GM18517 (cell line): ENCODE measurements around the gene SLC9A8.
"Not testable (repeated sequence)": the region's sequence is repeated elsewhere in the genome, so short reads cannot be mapped to it uniquely, and the experiment has no call there.

Experiments
- ATAC-seq: cut with Tn5 transposase; IDR thresholded peaks from one replicate; pipeline ENCODE4 v1.9.1; 2021; ENCODE audit warnings: mild to moderate bottlenecking, moderate library complexity; ENCODE audit not compliant: unreplicated experiment

SLC9A8 gene

DNA sequence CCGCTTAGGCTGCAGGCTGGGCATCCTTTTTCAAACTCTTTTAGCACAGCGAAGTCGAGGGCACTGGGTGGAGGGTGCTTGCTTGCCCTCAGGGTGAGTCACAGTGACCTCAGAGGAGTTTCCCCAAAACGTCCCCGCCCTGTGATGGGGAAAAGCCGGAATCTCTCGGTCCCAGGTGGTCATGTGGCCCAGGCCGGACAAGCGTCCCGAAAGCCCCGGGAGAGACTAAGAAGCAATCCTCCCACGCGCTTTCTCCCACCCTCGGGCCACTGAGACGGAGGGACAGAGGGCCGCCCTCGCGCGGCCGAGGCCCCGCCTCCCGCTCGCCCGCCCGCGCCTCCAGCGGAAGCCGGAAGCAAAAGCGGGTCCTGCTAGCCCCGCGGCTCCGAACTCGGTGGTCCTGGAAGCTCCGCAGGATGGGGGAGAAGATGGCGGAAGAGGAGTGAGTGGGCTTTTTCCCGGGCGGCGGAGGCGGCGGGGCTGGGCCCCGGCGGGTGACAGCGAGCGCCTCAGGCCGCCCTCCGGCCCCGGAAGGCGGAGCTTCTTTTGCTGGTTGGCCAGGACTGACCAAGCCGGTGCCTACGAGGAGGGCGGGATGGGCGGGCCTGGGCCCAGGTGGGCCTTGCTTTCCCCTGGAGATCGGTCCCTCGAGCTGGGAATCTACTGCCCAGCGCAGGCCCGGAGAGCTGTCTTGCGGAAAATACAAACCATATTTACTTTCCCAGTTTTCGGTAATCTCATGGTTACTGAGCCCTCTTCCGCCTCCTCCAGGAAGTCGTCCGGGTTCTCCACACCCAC lies at the start of gene SLC9A8:
Gene SLC9A8 (plus strand): TSS at position 322 of the 798 bp plus-strand sequence. CDS start 95 bp downstream, at position 417.
- peak; percentile 76 for ATAC-seq

DNA sequence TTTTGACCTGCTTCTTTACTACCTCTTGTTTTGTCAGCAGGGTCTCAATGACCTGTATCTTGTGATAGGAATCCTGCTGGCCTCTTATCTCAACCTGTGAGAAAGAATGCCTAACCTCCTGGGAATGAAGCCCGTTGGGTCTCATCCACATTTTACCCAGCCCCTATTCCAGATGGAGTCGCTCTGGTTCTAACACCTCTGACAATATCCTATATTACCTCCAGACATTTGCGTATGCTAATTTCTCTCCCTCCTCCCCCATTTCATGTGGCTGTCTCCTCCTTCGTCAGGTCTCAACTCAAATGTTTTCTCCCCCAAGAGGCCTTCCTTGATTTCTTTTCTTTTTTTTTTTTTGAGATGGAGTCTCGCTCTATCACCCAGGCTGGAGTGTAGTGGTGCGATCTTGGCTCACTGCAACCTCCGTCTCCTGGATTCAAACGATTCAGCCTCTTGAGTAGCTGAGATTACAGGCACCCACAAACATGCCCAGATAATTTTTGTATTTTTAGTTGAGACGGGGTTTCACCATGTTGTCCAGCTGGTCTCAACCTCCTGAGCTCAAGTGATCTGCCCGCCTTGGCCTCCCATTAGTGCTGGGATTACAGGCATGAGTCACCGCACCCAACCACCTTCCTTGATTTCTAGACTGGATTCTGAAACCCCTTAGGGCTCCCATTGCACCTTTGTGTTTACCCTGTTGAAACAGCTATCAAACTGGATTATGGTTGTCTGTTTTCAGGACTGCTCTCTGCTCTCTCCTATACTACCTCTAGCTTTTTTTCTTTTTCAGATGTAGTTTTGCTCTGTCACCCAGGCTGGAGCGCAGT lies 49.5 kb upstream of the SLC9A8 start:
- no peak for ATAC-seq

DNA sequence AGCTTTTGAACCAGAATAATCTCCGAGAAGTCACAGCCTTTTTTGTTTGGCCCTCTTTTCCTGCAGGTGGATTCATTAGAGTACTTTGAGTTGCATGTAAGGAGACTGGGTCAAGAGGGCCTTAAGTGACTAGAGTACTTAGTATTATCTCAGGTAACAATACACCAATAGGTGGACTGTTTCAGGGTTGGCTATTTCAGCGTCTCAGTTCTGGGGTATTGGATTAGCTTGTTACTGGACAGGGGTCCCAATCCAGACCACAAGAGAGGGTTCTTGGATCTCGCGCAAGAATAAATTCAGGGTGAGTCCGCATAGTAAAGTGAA lies 47.3 kb upstream of the SLC9A8 start:
- no peak for ATAC-seq

DNA sequence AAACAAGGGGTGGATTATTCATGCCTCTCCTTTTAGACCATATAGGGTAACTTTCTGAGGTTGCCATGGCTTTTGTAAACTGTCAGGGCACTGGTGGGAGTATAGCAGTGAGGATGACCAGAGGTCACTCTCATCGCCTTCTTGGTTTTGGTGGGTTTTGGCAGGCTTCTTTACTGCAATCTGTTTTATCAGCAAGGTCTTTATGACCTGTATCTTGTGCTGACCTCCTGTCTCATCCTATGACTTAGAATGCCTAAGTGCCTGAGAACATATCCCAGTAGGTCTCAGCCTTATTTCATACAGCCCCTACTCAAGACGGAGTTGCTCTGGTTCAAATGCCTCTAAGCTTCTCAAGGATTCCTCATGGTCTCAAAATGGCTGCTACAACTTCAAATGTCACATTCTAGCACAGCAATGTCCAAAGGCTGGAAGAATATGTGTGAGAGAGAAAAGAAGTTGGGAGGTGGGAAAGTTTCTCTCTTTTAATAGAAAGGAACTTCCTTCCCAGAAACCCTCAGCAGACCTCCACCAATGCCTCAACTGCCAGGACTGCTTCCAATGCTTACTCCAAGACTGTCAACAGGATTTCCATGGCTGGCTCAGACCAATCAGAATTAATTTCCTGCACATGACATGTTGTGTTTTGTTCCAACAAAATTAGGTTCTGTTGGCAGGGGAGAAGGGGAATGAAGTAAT lies 46.6 kb upstream of the SLC9A8 start:
- no peak for ATAC-seq

- ATAC-seq = no peak
Measured at GRCh38 chr20:49766979-49767521, 45.6 kb upstream of the SLC9A8 start.

- ATAC-seq = no peak
Measured at GRCh38 chr20:49768204-49769047, 44.2 kb upstream of the SLC9A8 start.

DNA sequence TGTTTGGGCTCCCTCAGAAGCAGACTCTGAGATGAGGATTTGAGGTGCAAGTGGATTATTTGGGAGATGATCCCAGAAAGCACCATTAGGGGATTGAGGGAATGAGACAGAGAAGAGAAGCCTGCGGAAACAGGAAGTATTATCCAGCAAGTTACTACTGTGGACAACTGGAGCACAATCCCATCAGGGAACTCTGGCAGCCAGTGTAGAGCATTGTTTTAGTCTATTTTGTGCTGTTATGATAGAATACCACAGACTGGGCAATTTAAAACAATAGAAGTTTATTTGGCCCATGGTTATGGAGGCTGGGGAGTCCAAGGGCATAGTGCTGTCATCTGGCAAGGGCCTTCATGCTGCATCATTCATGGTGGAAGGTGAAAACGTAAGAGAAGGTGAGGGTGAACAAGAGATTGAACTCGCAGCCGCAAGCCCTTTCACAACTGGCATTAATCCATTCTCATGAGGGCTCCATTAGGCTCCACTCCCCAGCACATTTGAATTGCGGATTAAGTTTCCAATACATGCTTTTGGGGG lies 43.5 kb upstream of the SLC9A8 start:
- no peak for ATAC-seq

DNA sequence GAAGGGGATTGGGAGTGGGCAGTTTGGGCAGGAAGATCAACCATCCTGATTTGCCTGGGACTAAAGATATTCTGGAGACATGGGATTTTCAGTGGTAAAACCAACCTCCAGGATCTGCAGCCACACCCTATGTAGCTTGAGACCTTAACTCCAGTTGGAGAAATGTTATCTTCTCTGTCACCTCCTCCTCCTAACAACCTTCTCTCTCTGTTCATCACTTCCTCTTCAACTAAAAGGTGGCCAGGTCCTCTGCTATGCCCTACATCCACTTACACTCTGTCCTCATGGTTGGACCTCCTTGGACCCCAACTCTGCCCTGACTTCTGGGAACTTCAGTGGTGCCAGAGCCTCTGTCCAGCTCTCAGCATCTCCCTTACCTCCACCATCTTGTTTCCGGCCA lies 42.0 kb upstream of the SLC9A8 start:
- no peak for ATAC-seq

DNA sequence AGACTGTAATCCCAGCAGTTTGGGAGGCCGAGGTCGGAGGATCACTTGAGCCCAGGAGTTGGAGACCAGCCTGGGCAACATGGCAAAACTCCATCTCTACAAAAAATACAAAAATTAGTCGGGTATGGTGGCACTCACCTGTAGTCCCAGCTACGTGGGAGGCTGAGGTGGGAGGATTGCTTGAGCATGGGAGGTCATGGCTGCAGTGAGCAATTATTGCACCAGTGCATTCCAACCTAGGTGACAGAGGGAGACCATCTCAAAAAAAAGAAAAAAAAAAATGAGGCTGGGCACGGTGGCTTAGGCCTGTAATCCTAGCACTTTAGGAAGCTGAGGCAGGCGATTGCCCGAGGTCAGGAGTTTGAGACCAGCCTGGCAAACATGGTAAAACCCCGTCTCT lies 38.4 kb upstream of the SLC9A8 start:
- ATAC-seq = not testable (repeated sequence)

GRCh38 chr20:49775229-49775693 lies 37.4 kb upstream of the SLC9A8 start:
- ATAC-seq = no peak

DNA sequence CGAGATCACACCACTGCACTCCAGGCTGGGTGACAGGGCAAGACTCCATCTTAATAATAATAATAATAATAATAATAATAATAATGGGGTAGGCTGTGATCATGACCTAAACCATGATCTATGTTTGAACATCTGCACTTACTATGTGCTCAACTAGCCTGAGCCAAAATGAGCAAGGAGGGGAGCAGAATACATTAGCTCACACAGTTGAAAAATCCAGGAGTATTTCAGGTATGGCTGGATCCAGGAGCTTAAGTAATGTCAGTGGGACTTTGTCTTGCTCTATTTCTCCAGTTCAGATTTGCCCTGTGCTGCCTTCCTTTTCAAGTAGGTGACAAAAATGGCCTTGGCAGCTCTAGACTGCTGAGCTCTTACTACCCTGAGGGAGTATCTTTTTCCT lies 32.7 kb upstream of the SLC9A8 start:
- no peak for ATAC-seq

GRCh38 chr20:49781676-49782075 lies 31.0 kb upstream of the SLC9A8 start:
- no peak for ATAC-seq

DNA sequence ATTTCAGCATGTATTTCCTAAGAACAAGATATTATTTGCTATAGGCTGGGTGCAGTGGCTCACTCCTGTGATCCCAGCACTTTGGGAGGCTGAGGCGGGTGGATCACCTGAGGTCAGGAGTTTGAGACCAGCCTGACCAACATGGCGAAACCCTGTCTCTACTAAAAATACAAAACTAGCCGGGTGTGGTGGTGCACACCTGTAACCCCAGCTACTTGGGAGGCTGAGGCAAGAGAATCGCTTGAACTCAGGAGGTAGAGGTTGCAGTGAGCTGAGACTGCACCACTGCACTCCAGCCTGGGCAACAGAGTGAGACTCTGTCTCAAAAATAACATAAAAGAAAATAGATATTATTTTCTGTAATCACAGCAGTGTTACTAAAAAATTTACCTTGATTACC lies 30.2 kb upstream of the SLC9A8 start:
- ATAC-seq = not testable (repeated sequence)

- not testable (repeated sequence) for ATAC-seq
Measured at GRCh38 chr20:49783021-49783995, 29.3 kb upstream of the SLC9A8 start.

DNA sequence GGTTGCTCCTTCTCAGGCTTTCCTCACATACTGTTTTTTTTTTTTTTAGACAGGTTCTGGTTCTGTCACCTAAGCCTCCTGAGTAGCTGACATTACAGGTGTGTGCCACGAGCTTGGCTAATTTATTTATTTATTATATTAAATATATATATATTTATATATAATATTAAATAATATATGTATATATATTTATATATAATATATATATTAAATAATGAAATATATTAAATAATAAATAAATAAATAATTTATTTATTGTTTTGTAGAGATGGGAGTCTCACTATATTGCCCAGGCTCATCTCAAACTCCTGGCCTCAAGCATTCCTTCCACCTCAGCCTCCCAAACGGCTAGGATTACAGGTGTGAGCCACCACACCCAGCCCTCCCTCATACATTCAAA lies 28.3 kb upstream of the SLC9A8 start:
- no peak for ATAC-seq

DNA sequence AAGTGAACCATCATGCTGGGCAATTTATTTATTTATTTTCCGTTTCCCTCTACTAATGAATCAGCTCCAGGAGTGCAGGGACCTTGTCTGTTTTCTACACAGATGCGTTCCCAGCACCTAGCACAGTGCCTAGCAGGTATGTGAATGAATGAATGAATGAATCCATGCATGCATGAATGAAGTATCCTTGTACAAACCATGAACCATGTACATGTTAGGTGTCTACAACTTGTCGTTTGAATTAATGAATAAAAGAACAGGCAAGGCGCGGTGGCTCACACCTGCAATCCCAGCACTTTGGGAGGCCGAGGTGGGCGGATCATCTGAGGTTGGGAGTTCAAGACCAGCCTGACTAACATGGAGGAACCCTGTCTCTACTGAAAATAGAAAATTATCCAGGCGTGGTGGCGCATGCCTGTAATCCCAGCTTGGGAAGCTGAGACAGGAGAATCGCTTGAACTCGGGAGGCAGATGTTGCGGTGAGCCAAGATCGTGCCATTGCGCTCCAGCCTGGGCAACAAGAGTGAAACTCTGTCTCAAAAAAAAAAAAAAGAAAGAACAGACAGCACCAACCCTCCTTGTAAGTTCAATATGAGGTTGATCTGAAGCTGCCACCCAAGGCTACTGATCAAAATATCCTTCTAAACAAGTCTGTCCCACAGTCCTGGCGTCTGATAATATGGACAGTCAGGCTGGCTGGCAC lies 27.3 kb upstream of the SLC9A8 start:
- ATAC-seq = no peak

DNA sequence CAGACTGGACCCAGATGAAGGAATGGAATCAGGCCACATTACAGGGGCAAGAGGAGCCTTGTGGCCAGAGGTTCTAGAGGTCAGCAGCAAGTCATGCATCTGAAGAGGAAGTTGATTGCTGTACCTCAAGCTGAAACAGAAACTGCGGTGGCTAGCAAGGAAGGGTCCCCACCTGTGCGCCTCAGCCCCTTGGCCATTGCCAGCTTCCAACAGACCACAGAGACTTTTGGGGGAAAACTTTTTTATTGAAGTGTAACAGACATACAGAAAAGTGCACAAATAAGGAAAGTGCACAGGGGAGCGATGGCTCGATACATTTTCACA lies 26.8 kb upstream of the SLC9A8 start:
- peak; percentile 91 for ATAC-seq

DNA sequence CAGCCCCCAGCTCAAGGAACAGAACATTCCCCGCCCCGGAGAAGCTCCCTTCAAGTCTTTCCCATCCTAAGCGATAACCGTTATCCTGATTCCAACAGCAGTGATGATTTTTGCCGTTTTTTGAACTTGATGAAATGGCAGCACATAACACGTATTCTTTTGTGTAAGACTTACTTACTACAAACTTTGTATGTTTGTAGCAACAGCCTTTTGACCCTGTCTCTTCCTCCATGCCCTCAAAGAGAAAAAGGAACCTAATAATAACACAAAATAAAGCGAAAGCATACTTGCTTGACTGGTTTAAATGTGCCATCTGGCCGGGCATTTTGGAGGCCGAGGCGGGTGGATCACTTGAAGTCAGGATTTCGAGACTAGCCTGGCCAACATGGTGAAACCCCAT lies 26.4 kb upstream of the SLC9A8 start:
- ATAC-seq = peak; percentile 42
